HG03565 (cell line): ENCODE results near the gene MICOS13.

Source experiments
- ATAC-seq: cut with Tn5 transposase; IDR thresholded peaks from one replicate; pipeline ENCODE4 v1.9.1; 2021; ENCODE audit warnings: mild to moderate bottlenecking, moderate library complexity; ENCODE audit not compliant: unreplicated experiment

Gene MICOS13

DNA sequence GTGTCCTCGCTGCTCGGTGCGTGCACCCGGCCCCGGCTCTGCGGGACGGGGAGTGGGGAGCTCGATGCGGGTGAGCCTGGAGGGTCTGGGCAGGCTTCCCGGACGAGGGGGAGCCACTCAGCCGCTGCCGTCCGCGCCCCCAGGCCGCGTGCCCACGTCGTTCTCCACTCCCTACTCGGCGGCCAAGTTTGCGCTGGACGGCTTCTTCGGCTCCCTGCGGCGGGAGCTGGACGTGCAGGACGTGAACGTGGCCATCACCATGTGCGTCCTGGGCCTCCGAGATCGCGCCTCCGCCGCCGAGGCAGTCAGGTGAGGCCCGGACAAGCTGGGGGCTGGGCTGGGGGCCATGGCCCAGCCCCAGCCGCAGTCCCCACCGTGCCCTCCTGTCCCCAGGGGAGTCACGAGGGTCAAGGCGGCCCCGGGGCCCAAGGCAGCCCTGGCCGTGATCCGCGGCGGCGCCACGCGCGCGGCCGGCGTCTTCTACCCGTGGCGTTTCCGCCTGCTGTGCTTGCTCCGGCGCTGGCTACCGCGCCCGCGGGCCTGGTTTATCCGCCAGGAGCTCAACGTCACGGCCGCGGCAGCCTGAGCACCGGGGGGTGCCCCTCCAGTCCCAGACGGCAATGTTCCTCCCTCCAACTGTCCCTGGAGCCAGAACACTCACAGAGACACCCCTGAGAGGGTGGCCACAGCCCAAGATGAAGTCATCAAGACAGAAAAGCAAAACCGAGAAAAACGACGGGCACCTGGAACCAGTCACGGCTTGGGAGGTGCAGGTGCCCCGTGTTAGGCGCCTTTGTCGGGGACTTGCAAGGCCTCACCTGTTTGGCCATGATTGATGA is 7.3 kb upstream of the MICOS13 start:
- no peak for ATAC-seq

DNA sequence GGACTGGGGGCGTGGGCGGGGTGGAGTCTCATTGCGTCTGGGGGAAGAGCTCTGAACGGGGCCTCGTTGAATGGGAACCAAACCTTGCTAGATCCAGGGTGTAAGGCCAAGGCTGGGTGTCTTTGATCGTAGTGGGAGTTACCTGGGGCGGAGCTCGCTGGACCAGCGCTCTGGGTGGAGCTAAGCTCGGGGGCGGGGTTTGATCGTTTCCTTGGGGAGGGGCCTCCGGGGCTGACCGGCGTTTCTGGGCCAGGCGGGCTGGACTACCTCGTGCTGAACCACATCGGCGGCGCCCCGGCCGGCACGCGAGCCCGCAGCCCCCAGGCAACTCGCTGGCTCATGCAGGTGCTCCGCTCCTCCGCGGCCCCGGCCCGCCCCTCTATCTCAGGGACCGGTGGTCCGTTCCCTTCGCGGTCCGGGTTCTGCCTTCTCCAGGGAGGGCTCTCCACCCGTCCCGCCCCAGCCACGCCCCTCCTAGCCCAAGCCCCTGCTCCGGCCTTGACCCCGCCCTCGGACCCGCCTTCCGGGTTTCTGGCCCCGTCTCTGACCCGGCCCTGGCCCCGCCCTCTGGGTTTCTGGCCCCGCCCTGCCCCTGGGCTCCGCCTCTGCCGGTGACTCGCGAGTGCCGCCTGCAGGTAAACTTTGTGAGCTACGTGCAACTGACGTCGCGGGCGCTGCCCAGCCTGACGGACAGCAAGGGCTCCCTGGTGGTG is 6.5 kb upstream of the MICOS13 start:
- peak; percentile 40 for ATAC-seq

DNA sequence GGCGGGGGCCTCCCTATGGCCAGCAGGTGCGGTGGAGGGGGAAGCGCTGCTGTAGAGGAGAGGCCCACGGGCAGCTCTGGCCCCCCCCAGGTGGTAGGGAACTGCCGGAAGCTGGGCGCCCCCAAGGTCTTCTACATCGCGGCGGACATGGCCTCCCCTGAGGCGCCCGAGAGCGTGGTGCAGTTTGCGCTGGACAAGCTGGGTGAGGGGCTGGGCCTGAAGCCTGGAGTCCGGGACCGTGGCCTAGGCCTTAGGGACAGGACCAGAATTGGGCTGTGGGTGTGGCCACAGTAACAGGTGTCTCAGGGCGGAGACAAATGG is 6.0 kb upstream of the MICOS13 start:
- no peak for ATAC-seq

DNA sequence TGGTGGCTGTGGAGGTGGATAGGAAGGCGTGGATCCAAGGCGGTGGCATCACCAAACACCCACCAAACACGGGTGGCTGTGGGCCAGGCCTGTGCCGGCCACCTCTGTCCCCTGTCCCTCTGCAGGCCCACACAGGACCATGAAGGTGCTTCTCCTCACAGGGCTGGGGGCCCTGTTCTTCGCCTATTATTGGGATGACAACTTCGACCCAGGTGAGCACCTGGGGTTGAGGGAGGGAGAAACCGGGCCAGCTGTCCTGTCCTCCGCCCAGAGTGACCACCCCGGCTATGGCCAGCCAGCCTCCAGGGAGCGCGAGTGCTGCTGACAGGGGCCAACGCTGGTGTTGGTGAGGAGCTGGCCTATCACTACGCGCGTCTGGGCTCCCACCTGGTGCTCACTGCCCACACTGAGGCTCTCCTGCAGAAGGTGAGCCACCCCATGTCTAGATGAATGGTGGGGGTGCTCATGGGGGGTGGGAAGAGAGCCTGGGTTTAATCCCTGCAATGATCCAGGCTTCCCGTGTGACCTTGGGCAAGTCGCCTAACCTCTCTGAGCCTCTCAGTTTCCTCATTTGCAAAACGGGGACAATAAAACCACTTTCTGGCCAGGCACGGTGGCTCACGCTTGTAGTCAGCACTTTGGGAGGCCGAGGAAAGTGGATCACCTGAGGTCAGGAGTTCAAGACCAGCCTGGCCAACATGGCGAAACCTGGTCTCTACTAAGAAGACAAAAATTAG is 4.5 kb upstream of the MICOS13 start:
- no peak for ATAC-seq

DNA sequence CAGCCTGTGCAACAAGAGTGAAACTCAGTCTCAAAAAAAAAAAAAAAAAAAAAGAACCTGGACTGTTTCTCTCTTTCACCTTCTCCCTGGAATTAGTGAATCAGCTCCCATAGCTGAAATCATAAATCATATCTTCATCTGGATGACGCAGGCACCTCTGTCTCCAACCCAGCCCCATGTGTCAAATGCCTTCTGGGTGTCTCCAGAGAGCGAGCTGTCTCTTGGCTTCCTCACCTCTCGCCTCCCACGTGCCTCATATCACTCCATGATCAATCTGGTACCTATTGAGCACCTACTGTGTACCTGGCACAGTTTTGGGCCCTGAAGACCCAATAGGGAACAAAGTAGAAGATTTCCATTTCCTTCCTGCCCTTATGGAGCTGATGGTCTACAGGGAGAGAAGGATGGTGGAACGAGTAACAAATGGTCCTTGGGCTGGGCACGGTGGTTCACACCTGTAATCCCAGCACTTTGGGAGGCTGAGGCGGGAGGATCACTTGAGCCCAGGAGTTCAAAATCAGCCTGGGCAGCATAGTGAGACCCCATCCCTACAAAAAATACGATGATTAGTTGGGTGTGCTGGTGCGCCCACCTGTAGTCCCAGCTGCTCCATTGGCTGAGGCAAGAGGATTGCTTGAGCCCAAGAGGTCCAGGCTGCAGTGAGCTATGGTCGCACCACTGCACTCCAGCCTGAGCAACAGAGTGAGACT is 3.0 kb upstream of the MICOS13 start:
- ATAC-seq = no peak

DNA sequence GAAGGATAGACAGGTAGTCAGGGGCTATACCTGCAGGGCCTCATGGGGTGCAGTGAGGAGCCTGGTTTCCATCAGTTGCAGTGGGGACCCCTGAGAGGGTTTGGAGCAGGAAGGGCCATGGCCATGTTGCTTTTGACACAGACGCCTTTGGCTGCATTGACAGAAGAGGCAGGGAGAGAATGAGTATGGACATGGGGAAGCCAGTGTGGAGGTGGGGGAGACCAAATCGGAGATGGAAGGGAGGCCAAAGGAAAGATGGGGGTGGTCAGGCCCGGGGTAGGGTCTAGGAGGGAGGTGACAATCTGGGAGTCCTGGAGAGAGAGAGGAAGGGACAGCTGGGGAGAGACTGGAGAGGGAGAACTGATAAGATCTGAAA is 1.8 kb upstream of the MICOS13 start:
- ATAC-seq = no peak

DNA sequence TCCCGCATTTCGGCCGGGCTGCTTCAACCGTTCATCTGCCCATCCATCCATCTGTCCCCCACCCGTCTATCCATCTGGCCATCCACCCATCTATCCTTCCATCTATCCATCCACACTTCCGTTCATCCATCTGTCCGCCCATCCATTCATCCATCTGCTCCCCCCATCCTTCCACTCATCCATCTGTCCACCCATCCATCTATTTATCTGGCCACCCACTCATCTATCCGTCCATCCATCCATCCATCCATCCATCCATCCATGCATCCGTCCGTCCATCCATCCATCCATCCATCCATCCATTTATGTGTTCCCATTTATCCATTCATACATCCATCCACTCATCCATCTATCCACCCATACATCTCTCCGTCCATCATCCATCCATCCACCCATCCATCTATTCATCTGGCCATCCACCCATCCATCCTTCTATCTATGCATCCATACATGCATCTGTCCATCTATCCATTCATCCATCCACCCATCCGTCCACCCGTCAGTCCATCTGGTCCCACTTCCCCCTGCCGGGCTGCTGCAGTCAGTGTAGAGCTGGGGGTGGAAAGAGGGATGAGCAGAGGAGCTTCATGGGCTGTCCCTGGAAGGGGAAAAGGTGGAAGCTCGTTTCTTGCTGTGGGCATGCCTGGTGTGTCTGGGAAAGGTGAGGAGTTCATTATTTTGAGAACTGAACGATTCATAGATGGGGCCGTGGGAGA is 1.2 kb upstream of the MICOS13 start:
- ATAC-seq = no peak

DNA sequence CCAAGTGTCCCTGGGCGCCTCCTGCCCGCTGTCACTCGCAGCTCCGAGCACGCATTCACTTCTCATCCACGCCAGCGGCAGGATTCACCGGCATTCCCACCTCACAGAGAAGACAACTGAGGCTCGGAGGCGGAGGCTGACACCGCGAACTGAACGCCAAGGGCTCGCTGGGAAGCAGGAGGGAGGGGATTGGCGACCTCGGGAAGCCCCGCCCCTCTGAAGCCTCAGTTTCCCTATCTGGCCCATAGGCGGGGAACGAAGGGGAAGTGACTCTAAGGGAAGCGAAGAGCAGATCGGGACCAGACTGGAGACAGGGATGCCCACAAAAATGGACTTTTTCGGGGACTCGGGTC is 256 bp downstream of the MICOS13 start:
- no peak for ATAC-seq

DNA sequence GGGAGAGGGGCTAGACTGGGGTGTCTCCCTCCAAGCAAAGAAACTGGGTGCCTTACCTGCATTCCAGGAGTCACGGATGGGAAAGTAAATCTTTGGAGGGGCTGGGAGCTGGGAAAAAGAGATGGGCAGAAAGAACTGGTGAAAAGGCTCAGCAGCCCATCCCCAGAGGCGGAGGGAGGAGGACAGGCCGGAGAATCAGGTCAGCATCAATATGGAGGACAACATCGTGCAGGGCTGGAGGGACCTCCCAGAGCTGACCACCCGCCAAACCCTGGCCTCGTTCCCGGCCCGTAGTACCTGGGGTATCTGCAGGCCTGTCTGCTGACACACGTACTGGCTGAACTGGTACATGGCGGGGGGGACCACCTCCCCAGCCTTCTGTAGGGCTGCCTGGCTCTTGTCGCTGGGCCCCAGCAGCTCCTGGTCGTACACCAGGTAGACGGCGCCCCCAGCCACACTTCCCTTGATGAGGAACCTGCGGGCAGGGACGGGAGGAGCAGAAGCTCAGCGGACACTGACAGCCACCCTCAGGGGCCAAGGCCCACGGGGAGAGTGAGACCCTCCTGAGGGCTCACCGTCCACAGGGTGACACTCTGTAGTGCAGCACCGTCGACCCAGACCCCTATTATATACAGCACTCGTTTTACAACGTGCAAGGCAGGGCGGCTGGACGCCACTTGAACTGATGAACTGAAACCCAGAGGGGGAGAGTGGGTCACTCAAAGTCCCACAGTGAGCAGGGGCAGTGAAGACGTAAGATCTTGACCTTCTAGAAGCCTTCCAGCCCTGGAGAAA is 830 bp downstream of the MICOS13 start:
- ATAC-seq = no peak

DNA sequence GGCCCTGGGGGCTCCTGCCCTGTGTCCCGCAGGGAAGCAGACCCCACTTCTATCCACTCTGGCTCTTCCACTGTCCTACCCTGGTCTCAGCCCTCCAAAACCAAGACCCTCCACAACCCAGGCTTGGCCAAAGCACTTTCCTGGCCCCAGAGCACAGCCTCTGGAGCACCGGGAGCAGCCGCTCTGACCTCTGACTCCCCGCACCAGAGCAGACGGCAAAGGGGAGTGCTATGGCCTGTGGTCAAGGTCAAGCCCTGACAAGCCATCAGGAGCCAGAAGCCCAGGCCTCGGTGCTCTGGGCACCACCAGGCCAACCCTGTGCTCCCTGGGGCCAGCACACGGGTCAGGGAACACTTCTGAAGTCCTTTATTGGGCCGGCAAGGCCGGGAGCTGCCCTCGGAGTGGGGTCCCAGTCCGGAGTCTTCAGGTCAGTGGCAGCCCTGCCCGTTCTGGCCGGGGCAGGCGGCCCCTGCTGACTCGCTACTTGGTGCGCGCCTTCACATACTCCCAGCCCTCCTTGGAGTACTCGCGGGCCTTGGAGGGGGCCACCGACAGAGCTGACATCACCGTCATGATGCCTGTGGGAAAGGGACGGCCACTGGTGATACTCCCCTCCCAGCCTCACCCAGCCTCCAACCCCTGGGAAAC is 2.1 kb downstream of the MICOS13 start:
- no peak for ATAC-seq

DNA sequence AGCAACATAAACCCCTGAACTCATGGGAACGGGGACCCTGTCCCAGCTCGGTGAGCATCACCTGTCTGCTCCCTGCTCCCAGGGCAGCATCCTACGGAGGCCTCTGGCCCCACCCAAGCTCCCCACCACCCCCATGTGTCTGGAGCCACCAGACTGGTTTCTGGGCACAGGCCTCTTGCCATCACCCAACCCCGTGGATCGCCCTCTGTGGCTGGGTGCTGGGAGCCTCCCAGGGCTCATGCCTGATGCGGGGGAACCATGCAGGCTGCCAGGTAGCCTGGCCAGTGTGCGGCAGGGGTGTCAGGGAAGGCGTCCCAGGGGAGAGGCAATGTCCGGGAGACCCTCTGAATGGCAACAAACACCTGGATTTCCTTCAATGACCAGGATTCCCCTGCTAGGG is 2.7 kb downstream of the MICOS13 start:
- no peak for ATAC-seq

DNA sequence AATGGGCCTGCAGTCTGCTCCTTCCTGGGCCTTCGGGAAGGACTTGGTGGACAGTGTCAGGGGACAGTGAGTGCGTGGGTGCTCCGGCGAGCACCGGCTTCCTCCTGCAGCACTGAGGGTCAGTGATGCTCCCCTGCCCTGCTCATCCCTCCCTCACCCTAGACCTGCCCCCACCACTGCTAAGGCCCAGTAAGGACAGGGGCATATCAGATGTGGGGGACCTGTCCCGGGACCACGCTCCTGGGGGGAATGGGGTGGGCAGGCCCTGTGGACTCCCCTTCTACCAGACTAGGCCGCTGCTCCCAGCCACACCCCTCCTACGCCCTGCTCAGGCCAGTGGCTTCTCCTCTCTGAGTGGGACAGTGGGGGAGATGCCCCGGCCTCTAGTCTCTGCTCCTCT is 3.2 kb downstream of the MICOS13 start:
- no peak for ATAC-seq

DNA sequence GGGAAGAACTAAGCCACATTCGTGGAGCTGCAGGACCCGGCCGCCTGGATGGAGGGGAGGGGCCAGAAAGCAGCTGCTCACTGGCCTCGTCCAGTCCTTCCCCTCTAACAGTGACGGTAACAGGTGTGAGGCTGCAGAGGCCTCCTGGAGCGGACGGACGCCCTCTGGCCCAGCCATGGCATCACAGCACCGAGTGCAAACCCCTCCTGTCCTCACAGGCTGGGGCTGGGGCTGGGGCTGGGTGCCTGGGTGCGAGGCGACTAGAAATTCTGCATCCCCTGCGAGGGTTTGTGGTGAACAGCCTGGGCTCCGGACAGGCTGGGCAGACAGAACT is 3.6 kb downstream of the MICOS13 start:
- no peak for ATAC-seq

DNA sequence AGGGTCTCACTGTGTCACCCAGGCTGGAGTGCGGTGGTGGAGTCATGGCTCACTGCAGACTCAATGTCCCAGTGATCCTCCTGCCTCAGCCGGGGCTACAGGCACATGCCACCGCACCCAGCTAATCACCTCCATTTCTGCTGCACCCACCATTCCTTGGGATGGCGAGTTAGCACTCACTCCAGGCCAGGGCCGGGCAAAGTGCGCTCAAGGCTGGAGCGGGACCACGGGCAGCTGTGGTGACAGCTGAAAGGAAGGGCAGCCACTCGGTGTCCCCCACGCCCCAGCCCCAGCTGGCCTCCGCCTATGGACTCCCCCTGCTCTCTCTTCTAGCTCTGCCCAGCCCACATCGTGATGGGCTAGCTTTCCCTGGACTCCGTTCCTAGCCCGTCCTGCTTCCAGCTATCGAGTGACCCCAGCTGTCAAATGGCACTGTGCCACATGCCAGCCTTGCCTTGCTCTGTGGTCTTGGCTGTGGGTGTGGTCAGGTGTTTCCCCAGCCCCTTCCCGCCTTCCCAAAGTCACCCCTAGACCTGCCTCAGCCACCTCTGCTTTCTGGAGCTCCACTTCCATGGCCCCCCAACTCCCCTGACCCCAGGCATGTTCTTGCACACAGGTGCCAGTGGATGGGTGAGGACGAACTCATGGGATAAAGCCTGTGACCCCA is 4.1 kb downstream of the MICOS13 start:
- no peak for ATAC-seq

DNA sequence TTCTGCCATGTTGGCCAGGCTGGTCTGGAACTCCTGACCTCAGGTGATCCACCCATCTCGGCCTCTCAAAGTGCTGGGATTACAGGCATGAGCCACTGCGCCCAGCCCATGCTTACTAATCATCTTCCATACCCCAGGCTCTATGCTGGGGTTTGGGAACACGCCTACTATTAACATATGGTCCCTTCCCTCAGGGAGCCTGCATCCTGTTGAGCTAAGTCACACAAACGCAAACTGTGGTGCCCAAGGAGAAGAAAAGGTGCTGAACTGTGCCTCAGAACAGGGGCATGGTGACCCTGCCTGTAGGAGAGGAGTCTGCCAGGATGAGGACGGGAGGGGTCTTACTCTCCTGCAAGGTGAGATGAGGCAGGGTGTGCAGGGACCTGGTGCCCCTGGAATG is 5.6 kb downstream of the MICOS13 start:
- ATAC-seq = no peak

DNA sequence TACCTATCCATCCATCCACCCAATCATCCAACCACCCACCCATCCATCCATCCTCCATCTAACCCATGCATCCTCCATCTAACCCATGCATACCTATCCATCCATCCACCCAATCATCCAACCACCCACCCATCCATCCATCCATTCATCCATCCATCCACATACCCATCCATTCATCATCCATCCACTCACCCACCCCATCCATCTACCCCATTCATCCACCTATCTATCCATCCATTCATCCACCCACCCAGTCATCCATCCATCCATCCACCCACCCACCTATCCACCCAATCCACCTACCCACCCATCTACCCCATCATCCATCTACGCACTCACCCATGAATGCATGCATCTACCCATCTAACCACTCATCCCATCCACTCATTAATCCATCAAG is 6.6 kb downstream of the MICOS13 start:
- no peak for ATAC-seq

DNA sequence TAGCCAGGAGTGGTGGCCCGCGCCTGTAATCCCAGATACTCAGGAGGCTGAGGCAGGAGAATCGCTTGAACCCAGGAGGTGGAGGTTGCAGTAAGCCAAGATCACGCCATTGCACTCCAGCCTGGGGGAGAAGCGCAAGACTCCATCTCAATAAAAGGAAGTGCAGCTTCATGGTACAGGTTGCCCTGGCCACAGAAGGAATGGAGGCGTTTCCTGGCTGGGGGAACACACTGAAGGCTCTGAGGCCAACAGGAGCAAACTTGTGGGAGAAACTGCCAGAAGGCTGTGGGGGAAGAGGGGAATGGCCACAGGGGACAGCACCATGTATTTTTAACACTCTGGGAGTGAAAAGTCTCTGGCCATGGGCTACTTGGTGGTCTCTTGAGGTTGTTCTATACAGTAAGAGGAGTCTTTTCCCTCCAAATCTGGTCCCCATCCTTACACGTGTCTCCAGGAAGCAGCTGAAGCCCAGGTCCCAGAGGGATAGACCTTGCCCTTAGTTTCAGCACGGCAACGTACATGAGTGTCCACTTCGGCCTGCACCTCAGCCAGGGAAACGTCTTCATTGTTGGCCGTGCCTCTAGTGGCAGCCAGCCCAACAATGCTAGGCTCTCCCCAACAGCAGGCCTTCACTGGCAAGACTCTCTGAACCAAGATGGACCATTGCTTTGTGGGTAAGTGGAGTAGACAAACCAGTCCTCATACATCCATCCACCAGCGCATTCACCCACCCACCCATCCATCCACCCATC is 7.4 kb downstream of the MICOS13 start:
- no peak for ATAC-seq

DNA sequence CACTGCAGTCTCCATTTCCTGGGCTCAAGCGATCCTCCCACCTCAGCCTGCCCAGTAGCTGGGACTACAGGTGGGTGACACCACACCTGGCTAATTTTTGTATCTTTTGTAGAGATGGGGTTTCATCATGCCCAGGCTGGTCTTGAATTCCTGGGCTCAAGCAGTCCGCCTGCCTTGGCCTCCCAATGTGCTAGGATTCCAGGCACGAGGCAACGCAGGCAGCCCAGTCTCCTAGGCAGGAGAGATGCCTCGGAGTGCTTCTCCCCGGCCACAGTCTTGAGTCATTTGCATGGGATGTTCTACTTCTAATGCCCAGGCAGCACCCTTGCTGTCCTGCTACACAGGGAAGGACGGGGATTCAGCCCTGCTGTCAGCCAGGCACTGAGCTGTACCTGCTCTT is 8.7 kb downstream of the MICOS13 start:
- ATAC-seq = no peak
